Lung (tissue), 12 donors: ENCODE results near the gene MEGF10. TPM values are rescaled to one million over a fixed set of nuclear protein-coding genes. Genes with fewer than 3 reads are reported as not detected.

Source experiments
- ATAC-seq: fragments of 200-7000 bp; cut with Tn5 transposase; one replicate; pipeline ENCODE4 v1.9.1; 2020; ENCODE audit warnings: moderate number of reproducible peaks; ENCODE audit not compliant: insufficient read depth, low FRiP score
- DNase-seq, 3 donors: peaks; one replicate each; pipeline ENCODE4 v3.0.0-alpha.2; 2013 to 2017
- H3K27ac ChIP-seq, 2 donors: one replicate each; pipeline ENCODE4 v1.5.1; 2013; ENCODE audit warnings: mild to moderate bottlenecking in 2 of 2, moderate library complexity in 2 of 2, control low read depth in 1 of 2, inconsistent platforms in 1 of 2, low read depth in 1 of 2, low read length in 1 of 2
- H3K27me3 ChIP-seq, 3 donors: one replicate each; pipeline ENCODE4 v1.5.1; 2013; ENCODE audit warnings: low read length in 2 of 3; ENCODE audit not compliant: control insufficient read depth in 3 of 3, insufficient read depth in 3 of 3
- H3K36me3 ChIP-seq, 4 donors: one replicate each; pipeline ENCODE4 v1.5.1; 2013; ENCODE audit warnings: low read length in 4 of 4, mild to moderate bottlenecking in 1 of 4, moderate library complexity in 1 of 4; ENCODE audit not compliant: control insufficient read depth in 4 of 4, insufficient read depth in 4 of 4
- H3K4me1 ChIP-seq, 5 donors: one replicate each; pipeline ENCODE4 v1.5.1; 2013; ENCODE audit warnings: low read length in 5 of 5, mild to moderate bottlenecking in 2 of 5, moderate library complexity in 1 of 5; ENCODE audit not compliant: control insufficient read depth in 5 of 5, insufficient read depth in 5 of 5
- H3K4me3 ChIP-seq: one replicate; pipeline ENCODE4 v1.5.1; 2013; ENCODE audit warnings: mild to moderate bottlenecking, control low read depth, moderate library complexity
- H3K9ac ChIP-seq, 2 donors: one replicate each; pipeline ENCODE4 v1.5.1; 2013; ENCODE audit warnings: low read length in 2 of 2, control low read depth in 1 of 2; ENCODE audit not compliant: insufficient read depth in 1 of 2
- H3K9me3 ChIP-seq, 4 donors: one replicate each; pipeline ENCODE4 v1.5.1; 2013; ENCODE audit warnings: low read length in 3 of 4, mild to moderate bottlenecking in 1 of 4, moderate library complexity in 1 of 4; ENCODE audit not compliant: control insufficient read depth in 4 of 4, insufficient read depth in 3 of 4
- CTCF ChIP-seq: IDR thresholded peaks from 2 replicates; pipeline ENCODE4 v1.5.1; 2012; ENCODE audit warnings: mild to moderate bottlenecking; ENCODE audit errors: control extremely low read depth, extremely low read depth
- WGBS, 2 donors: extraction: QIAGEN DNeasy Blood & Tissue Kit; methylation state at CpG; one replicate each; pipeline ENCODE4 v1.1.7; 2013; 5-methylcytosine and 5-hydroxymethylcytosine counted together
- polyA plus RNA-seq, 2 donors: library from polyadenylated mRNA; stranded (reverse); fragments of 200-250 nt; gene quantifications; one replicate each; pipeline ENCODE4 v1.2.1, GENCODE V29; 2013
- total RNA-seq, 2 donors: library from RNA; depleted of rRNA in 1 of 2; stranded (reverse); fragments of >200 nt in 1 of 2; gene quantifications; one replicate each; pipeline ENCODE4 v1.2.1, GENCODE V29; 2014 to 2021
- donor health status: control.
- donor health status: control.
- donor health status: Bipolar disorder and iron deficiency.
- donor health status: healthy.
- donor health status: DM: yes; HTN: yes; CAD: no.

MEGF10 gene
- total and polyA plus RNA-seq, 4 donors, result 0.02 to 0.82 (median 0.12) TPM

DNA sequence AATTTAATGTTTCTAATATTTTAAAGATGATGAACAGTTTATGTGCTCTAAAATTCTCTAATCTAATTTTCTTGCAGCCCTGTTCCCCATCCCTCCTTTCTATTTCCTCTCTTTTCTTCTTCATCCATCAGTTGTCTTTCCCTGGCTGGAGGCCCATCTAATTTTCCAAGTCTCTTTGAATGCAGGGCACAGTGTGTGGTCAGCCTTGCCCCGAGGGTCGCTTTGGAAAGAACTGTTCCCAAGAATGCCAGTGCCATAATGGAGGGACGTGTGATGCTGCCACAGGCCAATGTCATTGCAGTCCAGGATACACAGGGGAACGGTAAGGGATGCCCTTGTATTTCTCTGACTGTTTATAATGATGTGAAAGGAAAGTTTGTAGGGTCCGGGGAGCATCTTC is 111.8 kb downstream of the MEGF10 start:
- 85 to 90% methylated on average over 5 of the region's 5 CpGs for WGBS, 2 donors
- ATAC-seq, result no peak

GRCh38 chr5:127404190-127404589 is 113.6 kb downstream of the MEGF10 start:
- H3K36me3 ChIP-seq, result no peaks in the 10 kb centered on the region
- no peaks in the 10 kb centered on the region for H3K9me3 ChIP-seq
- DNase-seq, result no peak
- H3K4me1 ChIP-seq, result peaks cover 0 to 2% (median 0%) of the 10 kb centered on the region in 5 donors
- H3K4me3 ChIP-seq, result no peak overlapping the region
- no peaks in the 10 kb centered on the region for H3K27me3 ChIP-seq
- no peak for ATAC-seq
- TF ChIP-seq CTCF, result no peak
- no peak overlapping the region for H3K27ac ChIP-seq
- 96 to 97% methylated on average over 3 of the region's 3 CpGs for WGBS, 2 donors
- H3K9ac ChIP-seq, result no peak overlapping the region

More for the DNA sequence above, 111.8 kb downstream of the MEGF10 start:
- TF ChIP-seq CTCF, result no peak
- Histone ChIP-seq H3K9ac (no peak overlapping the region), H3K27ac (no peak overlapping the region), H3K36me3 (no peaks in the 10 kb centered on the region), H3K4me1 (no peaks in the 10 kb centered on the region), H3K4me3 (no peak overlapping the region), H3K9me3 (no peaks in the 10 kb centered on the region), H3K27me3 (no peaks in the 10 kb centered on the region)
- DNase-seq, result no peak

- no peak overlapping the region for H3K9ac ChIP-seq
- no peaks in the 10 kb centered on the region for H3K27me3 ChIP-seq
- no peak for TF ChIP-seq CTCF
- no peaks in the 10 kb centered on the region for H3K9me3 ChIP-seq
- DNase-seq (no peak), ATAC-seq (no peak)
- H3K4me1 ChIP-seq, result peaks cover 0 to 18% (median 0%) of the 10 kb centered on the region in 5 donors
- H3K4me3 ChIP-seq, result no peak overlapping the region
- 79 to 82% methylated on average over 9 of the region's 9 CpGs for WGBS, 2 donors
- no peaks in the 10 kb centered on the region for H3K36me3 ChIP-seq
- no peak overlapping the region for H3K27ac ChIP-seq
Measured at GRCh38 chr5:127406326-127407121, 115.9 kb downstream of the MEGF10 start.
